ENCODE data around the gene AIP. TPM values are rescaled to one million over a fixed set of nuclear protein-coding genes. Genes with fewer than 3 reads are reported as not detected.

AIP gene
- total and polyA plus RNA-seq, 3 donors from 2014 or later = 34.6 to 61.7 (median 60.7) TPM

DNA sequence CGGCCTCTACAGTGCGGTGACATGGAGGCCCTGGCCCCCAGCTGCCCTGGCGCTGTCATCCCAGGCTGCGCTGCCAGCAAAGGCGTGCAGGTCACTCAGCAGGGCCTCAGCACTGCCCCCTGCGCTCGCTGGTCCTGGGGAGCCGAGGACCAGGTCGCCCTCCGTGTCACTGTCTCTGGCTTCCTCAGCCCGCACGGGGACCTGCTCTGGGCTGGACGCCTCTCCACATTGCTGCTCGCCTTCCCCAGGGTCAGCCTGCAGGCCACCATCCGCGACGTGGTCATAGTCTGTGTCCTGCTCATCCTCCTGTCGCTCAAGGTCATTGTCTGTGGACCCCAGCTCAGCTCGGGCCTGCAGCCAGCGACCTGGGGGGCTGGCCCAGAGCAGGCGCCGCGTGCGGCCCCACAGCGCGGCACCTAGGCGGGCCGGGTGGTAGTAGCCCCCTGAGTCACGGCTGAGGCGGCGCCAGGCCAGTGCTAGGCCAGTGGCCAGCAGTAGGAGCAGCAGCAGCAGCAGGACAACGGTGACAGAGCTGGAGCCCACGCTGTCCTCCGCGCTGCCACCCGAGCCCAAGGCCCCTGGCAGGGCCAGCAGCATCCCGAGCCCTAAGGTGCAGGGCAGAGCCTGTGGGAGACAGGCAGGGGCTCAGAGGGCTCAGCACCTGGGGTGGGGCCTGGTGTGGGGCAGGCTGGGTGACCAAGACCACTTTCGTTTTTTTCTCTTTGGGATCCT, 46.9 kb upstream of the AIP start:
- no peak overlapping the region for H3K4me3 ChIP-seq
- DNase-seq = no peak
- TF ChIP-seq CTCF (IDR thresholded peaks at IDR 0.05) (no peak), POLR2A (IDR thresholded peaks at IDR 0.05) (no peak)
- no peaks in the 10 kb centered on the region for H3K36me3 ChIP-seq (ENCODE audit: low read depth, missing control alignments)
- WGBS, 2 donors = 89 to 93% methylated on average over 11 to 38 of the region's 38 CpGs
- H3K4me1 ChIP-seq = no peaks in the 10 kb centered on the region
- H3K9me3 ChIP-seq = no peaks in the 10 kb centered on the region
- intact Hi-C loops (cut with DNase I; ENCODE audit: low total_unique reads) = no loop called here
- no peaks in the 10 kb centered on the region for H3K27me3 ChIP-seq
- H3K27ac ChIP-seq = no peak overlapping the region

DNA sequence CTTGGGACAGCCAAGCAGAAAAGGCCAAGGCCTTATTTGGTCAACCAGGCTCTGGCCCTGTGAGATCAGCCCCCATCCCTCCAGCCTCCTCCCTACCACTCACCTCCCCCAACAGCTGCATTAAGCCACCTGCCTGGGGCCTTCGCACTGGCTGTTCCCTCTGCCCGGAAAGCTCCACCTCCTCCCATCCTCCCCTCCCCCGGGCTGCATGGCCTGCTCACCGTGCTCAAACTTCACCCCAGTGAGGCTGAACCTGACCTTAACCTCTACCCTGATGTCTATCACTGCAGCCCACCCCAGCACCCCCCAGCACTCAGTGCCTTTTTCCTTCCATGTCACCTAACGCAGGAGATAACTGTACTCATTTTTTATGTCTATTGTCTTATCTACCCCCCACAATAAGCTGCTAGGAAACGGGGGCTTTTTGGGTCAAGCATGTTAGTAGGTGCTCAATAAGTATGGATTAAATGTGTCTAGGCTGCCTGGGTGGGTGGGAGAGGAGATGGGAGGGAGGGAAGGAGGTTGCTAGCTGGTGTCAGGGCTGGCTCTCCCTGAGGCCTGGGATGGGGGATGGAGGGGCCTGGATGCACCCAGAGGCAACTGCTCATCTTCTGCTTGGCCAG, 46.3 kb upstream of the AIP start:
- Histone ChIP-seq H3K4me3 (no peak overlapping the region), H3K27me3 (no peaks in the 10 kb centered on the region), H3K4me1 (no peaks in the 10 kb centered on the region), H3K36me3 (ENCODE audit: low read depth, missing control alignments) (no peaks in the 10 kb centered on the region), H3K9me3 (no peaks in the 10 kb centered on the region), H3K27ac (no peak overlapping the region)
- intact Hi-C loops (cut with DNase I; ENCODE audit: low total_unique reads) = no loop called here
- DNase-seq = no peak
- 64 to 65% methylated on average over 6 of the region's 6 CpGs for WGBS, 2 donors
- TF ChIP-seq POLR2A (IDR thresholded peaks at IDR 0.05) (no peak), CTCF (IDR thresholded peaks at IDR 0.05) (no peak)

GRCh38 chr11:67437082-67437808, 45.6 kb upstream of the AIP start, which contains the start of gene PTPRCAP:
PTPRCAP (minus strand) TSS chr11:67437682; CDS start chr11:67437619, 63 bp downstream.
- Histone ChIP-seq H3K27ac (no peak within 1 kb of the TSS), H3K27me3 (no peaks in the 10 kb centered on the region), H3K4me1 (peaks cover 1% of the 10 kb centered on the region), H3K9me3 (no peaks in the 10 kb centered on the region), H3K4me3 (no peak within 1 kb of the TSS), H3K36me3 (ENCODE audit: low read depth, missing control alignments) (no peaks in the 10 kb centered on the region)
- 72 to 78% methylated on average over 5 to 26 of the region's 26 CpGs for WGBS, 2 donors
- intact Hi-C loops (cut with DNase I; ENCODE audit: low total_unique reads) = no loop called here
- TF ChIP-seq POLR2A (IDR thresholded peaks at IDR 0.05) (no peak), CTCF (IDR thresholded peaks at IDR 0.05) (no peak)
- no peak for DNase-seq

- TF ChIP-seq CTCF (IDR thresholded peaks at IDR 0.05) (no peak), POLR2A (IDR thresholded peaks at IDR 0.05) (no peak)
- DNase-seq = no peak
- Histone ChIP-seq H3K36me3 (ENCODE audit: low read depth, missing control alignments) (no peaks in the 10 kb centered on the region), H3K9me3 (no peaks in the 10 kb centered on the region), H3K4me1 (peaks cover 5% of the 10 kb centered on the region), H3K4me3 (no peak overlapping the region), H3K27me3 (no peaks in the 10 kb centered on the region), H3K27ac (no peak overlapping the region)
- intact Hi-C loops (cut with DNase I; ENCODE audit: low total_unique reads) = no loop called here
- 65 to 70% methylated on average over 2 to 3 of the region's 3 CpGs for WGBS, 2 donors
These were observed 45.0 kb upstream of the AIP start for GRCh38 chr11:67437809-67438157.

Measured in testis (tissue), 3 donors.